Ishikawa (cell line): ENCODE results near the gene AMIGO2.

Experiments
- CEBPB ChIP-seq: IDR thresholded peaks from 2 replicates; pipeline ENCODE4 v1.6.1; 2012
- CREB1 ChIP-seq: IDR thresholded peaks from 2 replicates; pipeline ENCODE4 v1.6.1; 2012; ENCODE audit warnings: low read depth
- EGR1 ChIP-seq: IDR thresholded peaks from 2 replicates; pipeline ENCODE4 v1.6.1; 2012
- EP300 ChIP-seq: IDR thresholded peaks from 2 replicates; pipeline ENCODE4 v1.6.1; 2012; ENCODE audit warnings: borderline replicate concordance
- FOXM1 ChIP-seq: IDR thresholded peaks from 2 replicates; pipeline ENCODE4 v1.6.1; 2012; ENCODE audit warnings: low read depth, borderline replicate concordance
- MAX ChIP-seq: IDR thresholded peaks from 2 replicates; pipeline ENCODE4 v1.6.1; 2012
- NFIC ChIP-seq: IDR thresholded peaks from 2 replicates; pipeline ENCODE4 v1.6.1; 2012
- RAD21 ChIP-seq: IDR thresholded peaks from 2 replicates; pipeline ENCODE4 v1.6.1; 2012; ENCODE audit warnings: low read depth
- REST ChIP-seq: IDR thresholded peaks from 2 replicates; pipeline ENCODE4 v1.6.1; 2012; ENCODE audit warnings: low read depth, mild to moderate bottlenecking
- TAF1 ChIP-seq: IDR thresholded peaks from 2 replicates; pipeline ENCODE4 v1.6.1; 2012; ENCODE audit warnings: low read depth, mild to moderate bottlenecking
- TCF12 ChIP-seq: IDR thresholded peaks from 2 replicates; pipeline ENCODE4 v1.6.1; 2012; ENCODE audit warnings: low read depth
- TEAD4 ChIP-seq: IDR thresholded peaks from 2 replicates; pipeline ENCODE4 v1.6.1; 2012
- USF1 ChIP-seq: IDR thresholded peaks from 2 replicates; pipeline ENCODE4 v1.6.1; 2012
- YY1 ChIP-seq: IDR thresholded peaks from 2 replicates; pipeline ENCODE4 v1.6.1; 2012; ENCODE audit warnings: low read depth
- ZBTB7A ChIP-seq: IDR thresholded peaks from 2 replicates; pipeline ENCODE4 v1.6.1; 2012; ENCODE audit warnings: low read depth

The AMIGO2 gene

GRCh38 chr12:47033081-47033480 lies 46.7 kb downstream of the AMIGO2 start:
- TF ChIP-seq REST: no peak
- TF ChIP-seq RAD21: no peak
- peak; percentile 53 for TF ChIP-seq CEBPB
- peak; percentile 39; the same call in 1 of the 2 replicates for TF ChIP-seq YY1
- TF ChIP-seq EGR1: no peak
- no peak for TF ChIP-seq USF1
- TF ChIP-seq TCF12: no peak
- TF ChIP-seq TEAD4: peak; percentile 48; the same call in 1 of the 2 replicates
- 0 out of 2 replicates have a peak, but pooled peaks have one; percentile 25 for TF ChIP-seq NFIC
- no peak for TF ChIP-seq CREB1
- TF ChIP-seq MAX: peak; percentile 75

- TF ChIP-seq CREB1 (peak; percentile 9; the same call in 1 of the 2 replicates), RAD21 (peak; percentile 92), USF1 (no peak)
Measured at GRCh38 chr12:47032644-47033043, 47.1 kb downstream of the AMIGO2 start.

GRCh38 chr12:47029903-47030302 lies 49.9 kb downstream of the AMIGO2 start:
- TF ChIP-seq CREB1 (no peak), CEBPB (no peak), RAD21 (no peak), TCF12 (no peak), NFIC (no peak), EP300 (no peak), TAF1 (no peak), ZBTB7A (no peak), REST (no peak), EGR1 (no peak), YY1 (no peak)

GRCh38 chr12:47028981-47029708 lies 50.6 kb downstream of the AMIGO2 start:
- TF ChIP-seq ZBTB7A: no peak
- no peak for TF ChIP-seq CEBPB
- no peak for TF ChIP-seq USF1
- no peak for TF ChIP-seq EGR1
- TF ChIP-seq NFIC: no peak
- TF ChIP-seq TCF12: no peak
- no peak for TF ChIP-seq TEAD4
- TF ChIP-seq TAF1: no peak
- TF ChIP-seq REST: no peak
- no peak for TF ChIP-seq RAD21
- no peak for TF ChIP-seq MAX
- TF ChIP-seq EP300: no peak

GRCh38 chr12:47028186-47028585 lies 51.6 kb downstream of the AMIGO2 start:
- no peak for TF ChIP-seq TEAD4
- TF ChIP-seq USF1: no peak
- TF ChIP-seq MAX: no peak
- TF ChIP-seq RAD21: no peak
- TF ChIP-seq TAF1: no peak
- TF ChIP-seq CREB1: no peak
- TF ChIP-seq REST: no peak
- TF ChIP-seq TCF12: no peak
- TF ChIP-seq FOXM1: no peak
- TF ChIP-seq EGR1: no peak
- TF ChIP-seq CEBPB: no peak
- TF ChIP-seq EP300: no peak
